ENCODE data around the gene TRERF1. TPM values are rescaled to one million over a fixed set of nuclear protein-coding genes. Genes with fewer than 3 reads are reported as not detected.

TRERF1 gene
- polyA plus RNA-seq, 1 donor (not counting 4 experiments of a cell fraction or from before 2014, with no cell fraction given) = 4.8 TPM

- Histone ChIP-seq H3K4me1 (ENCODE audit: control insufficient read depth, extremely low read depth, insufficient read depth, low read length) (peaks cover 9% of the 10 kb centered on the region), H2AFZ (ENCODE audit: control insufficient read depth, low read length) (no peak overlapping the region), H4K20me1 (ENCODE audit: control insufficient read depth, extremely low read depth, insufficient read depth, low read length) (peaks cover 2% of the 10 kb centered on the region), H3K9ac (ENCODE audit: control insufficient read depth, extremely low read depth, insufficient read depth, low read length) (no peak overlapping the region), H3K27ac (ENCODE audit: control insufficient read depth, insufficient read depth, low read length) (no peak overlapping the region), H3K27me3 (ENCODE audit: control insufficient read depth, extremely low read depth, insufficient read depth, low read length) (no peaks in the 10 kb centered on the region), H3K9me1 (ENCODE audit: control insufficient read depth, extremely low read depth, insufficient read depth, low read length) (no peaks in the 10 kb centered on the region), H3K4me3 (ENCODE audit: control insufficient read depth in 2 of 3, extremely low read depth in 1 of 3, insufficient read depth in 2 of 3, low read depth in 1 of 3, low read length in 3 of 3) (no peak overlapping the region), H3K36me3 (ENCODE audit: control insufficient read depth in 2 of 2, extremely low read depth in 1 of 2, insufficient read depth in 2 of 2, low read length in 2 of 2) (no peaks in the 10 kb centered on the region), H3K4me2 (ENCODE audit: control insufficient read depth, extremely low read depth, insufficient read depth, low read depth, low read length) (no peak overlapping the region), H3K9me3 (ENCODE audit: control insufficient read depth, low read depth, low read length) (no peaks in the 10 kb centered on the region), H3K79me2 (ENCODE audit: control insufficient read depth, insufficient read depth, low read length) (peaks cover 33% of the 10 kb centered on the region)
- FAIRE-seq = no peak
- TF ChIP-seq EZH2 (IDR thresholded peaks at IDR 0.05; ENCODE audit: low read length) = no peak
- TF ChIP-seq, protein P1, sequence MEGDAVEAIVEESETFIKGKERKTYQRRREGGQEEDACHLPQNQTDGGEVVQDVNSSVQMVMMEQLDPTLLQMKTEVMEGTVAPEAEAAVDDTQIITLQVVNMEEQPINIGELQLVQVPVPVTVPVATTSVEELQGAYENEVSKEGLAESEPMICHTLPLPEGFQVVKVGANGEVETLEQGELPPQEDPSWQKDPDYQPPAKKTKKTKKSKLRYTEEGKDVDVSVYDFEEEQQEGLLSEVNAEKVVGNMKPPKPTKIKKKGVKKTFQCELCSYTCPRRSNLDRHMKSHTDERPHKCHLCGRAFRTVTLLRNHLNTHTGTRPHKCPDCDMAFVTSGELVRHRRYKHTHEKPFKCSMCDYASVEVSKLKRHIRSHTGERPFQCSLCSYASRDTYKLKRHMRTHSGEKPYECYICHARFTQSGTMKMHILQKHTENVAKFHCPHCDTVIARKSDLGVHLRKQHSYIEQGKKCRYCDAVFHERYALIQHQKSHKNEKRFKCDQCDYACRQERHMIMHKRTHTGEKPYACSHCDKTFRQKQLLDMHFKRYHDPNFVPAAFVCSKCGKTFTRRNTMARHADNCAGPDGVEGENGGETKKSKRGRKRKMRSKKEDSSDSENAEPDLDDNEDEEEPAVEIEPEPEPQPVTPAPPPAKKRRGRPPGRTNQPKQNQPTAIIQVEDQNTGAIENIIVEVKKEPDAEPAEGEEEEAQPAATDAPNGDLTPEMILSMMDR (optimal IDR thresholded peaks at IDR 0.05 in 1 of 3, IDR thresholded peaks at IDR 0.05 in 1 of 3, conservative IDR thresholded peaks at IDR 0.05 in 1 of 3; ENCODE audit: extremely low read depth in 1 of 3, insufficient read depth in 2 of 3, low read length in 3 of 3) = no peak
- dilution Hi-C loops (cut with MboI; ENCODE audit: extremely low pct_ligation_motif_present, low sequenced_read_pairs) = no loop called here
- no peak for DNase-seq (ENCODE audit: low read depth, low spot score)
Measured at GRCh38 chr6:42418724-42419123, 33.0 kb downstream of the TRERF1 start.

- Histone ChIP-seq H3K27me3 (ENCODE audit: control insufficient read depth, extremely low read depth, insufficient read depth, low read length) (no peaks in the 10 kb centered on the region), H3K9me1 (ENCODE audit: control insufficient read depth, extremely low read depth, insufficient read depth, low read length) (no peaks in the 10 kb centered on the region), H3K4me1 (ENCODE audit: control insufficient read depth, extremely low read depth, insufficient read depth, low read length) (peaks cover 9% of the 10 kb centered on the region), H3K36me3 (ENCODE audit: control insufficient read depth in 2 of 2, extremely low read depth in 1 of 2, insufficient read depth in 2 of 2, low read length in 2 of 2) (no peaks in the 10 kb centered on the region), H2AFZ (ENCODE audit: control insufficient read depth, low read length) (no peak overlapping the region), H3K79me2 (ENCODE audit: control insufficient read depth, insufficient read depth, low read length) (peaks cover 28% of the 10 kb centered on the region), H4K20me1 (ENCODE audit: control insufficient read depth, extremely low read depth, insufficient read depth, low read length) (no peaks in the 10 kb centered on the region), H3K27ac (ENCODE audit: control insufficient read depth, insufficient read depth, low read length) (no peak overlapping the region), H3K4me2 (ENCODE audit: control insufficient read depth, extremely low read depth, insufficient read depth, low read depth, low read length) (no peak overlapping the region), H3K9ac (ENCODE audit: control insufficient read depth, extremely low read depth, insufficient read depth, low read length) (no peak overlapping the region), H3K4me3 (ENCODE audit: control insufficient read depth in 2 of 3, extremely low read depth in 1 of 3, insufficient read depth in 2 of 3, low read depth in 1 of 3, low read length in 3 of 3) (no peak overlapping the region), H3K9me3 (ENCODE audit: control insufficient read depth, low read depth, low read length) (no peaks in the 10 kb centered on the region)
- FAIRE-seq (no peak), DNase-seq (ENCODE audit: low read depth, low spot score) (no peak)
- TF ChIP-seq, protein P1 (optimal IDR thresholded peaks at IDR 0.05 in 1 of 3, IDR thresholded peaks at IDR 0.05 in 1 of 3, conservative IDR thresholded peaks at IDR 0.05 in 1 of 3; ENCODE audit: extremely low read depth in 1 of 3, insufficient read depth in 2 of 3, low read length in 3 of 3) = no peak
- TF ChIP-seq EZH2 (IDR thresholded peaks at IDR 0.05; ENCODE audit: low read length) = no peak
- dilution Hi-C loops (cut with MboI; ENCODE audit: extremely low pct_ligation_motif_present, low sequenced_read_pairs) = no loop called here
Measured at GRCh38 chr6:42417641-42418112, 34.0 kb downstream of the TRERF1 start.

All from keratinocyte (primary cell).